ENCODE measurements around the gene GALNT14.

Gene GALNT14

GRCh38 chr2:30955516-30956132, 182.6 kb downstream of the GALNT14 start:
- TF ChIP-seq, protein P1, sequence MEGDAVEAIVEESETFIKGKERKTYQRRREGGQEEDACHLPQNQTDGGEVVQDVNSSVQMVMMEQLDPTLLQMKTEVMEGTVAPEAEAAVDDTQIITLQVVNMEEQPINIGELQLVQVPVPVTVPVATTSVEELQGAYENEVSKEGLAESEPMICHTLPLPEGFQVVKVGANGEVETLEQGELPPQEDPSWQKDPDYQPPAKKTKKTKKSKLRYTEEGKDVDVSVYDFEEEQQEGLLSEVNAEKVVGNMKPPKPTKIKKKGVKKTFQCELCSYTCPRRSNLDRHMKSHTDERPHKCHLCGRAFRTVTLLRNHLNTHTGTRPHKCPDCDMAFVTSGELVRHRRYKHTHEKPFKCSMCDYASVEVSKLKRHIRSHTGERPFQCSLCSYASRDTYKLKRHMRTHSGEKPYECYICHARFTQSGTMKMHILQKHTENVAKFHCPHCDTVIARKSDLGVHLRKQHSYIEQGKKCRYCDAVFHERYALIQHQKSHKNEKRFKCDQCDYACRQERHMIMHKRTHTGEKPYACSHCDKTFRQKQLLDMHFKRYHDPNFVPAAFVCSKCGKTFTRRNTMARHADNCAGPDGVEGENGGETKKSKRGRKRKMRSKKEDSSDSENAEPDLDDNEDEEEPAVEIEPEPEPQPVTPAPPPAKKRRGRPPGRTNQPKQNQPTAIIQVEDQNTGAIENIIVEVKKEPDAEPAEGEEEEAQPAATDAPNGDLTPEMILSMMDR (conservative IDR thresholded peaks at IDR 0.05; ENCODE audit: low read depth, low read length), result no peak
- DNase-seq (ENCODE audit: low read depth), result no peak
- H3K4me3 ChIP-seq (ENCODE audit: low read length), result no peak overlapping the region

GRCh38 chr2:30950339-30950738, 187.9 kb downstream of the GALNT14 start:
- TF ChIP-seq, protein P1 (conservative IDR thresholded peaks at IDR 0.05; ENCODE audit: low read depth, low read length), result no peak
- DNase-seq (ENCODE audit: low read depth), result no peak
- H3K4me3 ChIP-seq (ENCODE audit: low read length), result no peak overlapping the region

GRCh38 chr2:30949435-30949834, 188.8 kb downstream of the GALNT14 start:
- no peak for DNase-seq (ENCODE audit: low read depth)
- TF ChIP-seq, protein P1 (conservative IDR thresholded peaks at IDR 0.05; ENCODE audit: low read depth, low read length), result no peak
- no peak overlapping the region for H3K4me3 ChIP-seq (ENCODE audit: low read length)

- TF ChIP-seq, protein P1 (conservative IDR thresholded peaks at IDR 0.05; ENCODE audit: low read depth, low read length), result no peak
- no peak overlapping the region for H3K4me3 ChIP-seq (ENCODE audit: low read length)
- no peak for DNase-seq (ENCODE audit: low read depth)
Measured at GRCh38 chr2:30948857-30949256, 189.4 kb downstream of the GALNT14 start.

DNA sequence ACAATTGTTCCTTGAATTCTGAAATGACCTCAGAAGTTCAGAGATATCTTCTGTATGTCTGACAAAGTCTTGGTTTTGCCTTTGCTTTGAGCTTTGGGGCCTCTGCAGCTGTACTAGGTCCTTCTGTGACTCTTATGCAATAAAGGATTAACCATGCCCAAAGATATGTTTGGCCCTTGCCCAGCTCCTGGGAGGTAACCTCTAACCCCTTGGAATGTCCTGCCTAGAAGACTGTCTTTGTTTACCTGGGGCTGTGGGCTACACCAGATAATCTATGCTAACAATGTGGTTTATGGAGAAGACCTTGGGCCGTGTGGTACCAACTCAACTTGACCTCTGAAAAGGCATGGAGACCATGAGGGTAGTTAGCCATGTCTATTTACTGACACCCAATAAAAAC, 190.1 kb downstream of the GALNT14 start:
- no peak overlapping the region for H3K4me3 ChIP-seq (ENCODE audit: low read length)
- TF ChIP-seq, protein P1 (conservative IDR thresholded peaks at IDR 0.05; ENCODE audit: low read depth, low read length), result no peak
- no peak for DNase-seq (ENCODE audit: low read depth)

GRCh38 chr2:30947686-30948085, 190.6 kb downstream of the GALNT14 start:
- DNase-seq (ENCODE audit: low read depth), result no peak
- H3K4me3 ChIP-seq (ENCODE audit: low read length), result no peak overlapping the region
- TF ChIP-seq, protein P1 (conservative IDR thresholded peaks at IDR 0.05; ENCODE audit: low read depth, low read length), result no peak

DNA sequence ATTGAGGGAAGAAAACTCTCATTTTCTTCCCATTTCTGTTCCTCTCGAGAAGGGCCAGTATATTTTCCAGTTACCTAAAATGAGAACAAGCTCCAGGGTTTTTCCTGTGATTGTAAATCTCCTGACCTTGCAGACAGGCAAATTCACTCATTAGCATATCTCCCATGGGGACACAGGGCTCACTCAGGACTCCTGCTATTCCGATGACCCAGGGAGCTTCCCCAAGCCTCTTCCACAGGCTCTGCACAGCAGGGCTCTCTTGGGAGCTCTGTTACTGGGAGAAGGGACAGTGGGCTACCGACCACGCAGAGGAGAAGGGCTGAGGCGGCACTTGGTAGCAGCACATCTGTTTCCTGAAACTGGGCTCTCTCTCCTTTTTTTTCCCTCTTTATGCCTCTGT, 195.8 kb downstream of the GALNT14 start:
- DNase-seq (ENCODE audit: low read depth), result no peak
- no peak overlapping the region for H3K4me3 ChIP-seq (ENCODE audit: low read length)
- TF ChIP-seq, protein P1 (conservative IDR thresholded peaks at IDR 0.05; ENCODE audit: low read depth, low read length), result no peak

Measured in retinal pigment epithelial cell (primary cell).